GM18873 (cell line): ENCODE results near the gene CLCN5.

Experiments used
- ATAC-seq: cut with Tn5 transposase; IDR thresholded peaks from one replicate; pipeline ENCODE4 v1.9.1; 2021; ENCODE audit warnings: mild to moderate bottlenecking, moderate library complexity, moderate number of reproducible peaks; ENCODE audit not compliant: unreplicated experiment, low FRiP score

CLCN5 gene

DNA sequence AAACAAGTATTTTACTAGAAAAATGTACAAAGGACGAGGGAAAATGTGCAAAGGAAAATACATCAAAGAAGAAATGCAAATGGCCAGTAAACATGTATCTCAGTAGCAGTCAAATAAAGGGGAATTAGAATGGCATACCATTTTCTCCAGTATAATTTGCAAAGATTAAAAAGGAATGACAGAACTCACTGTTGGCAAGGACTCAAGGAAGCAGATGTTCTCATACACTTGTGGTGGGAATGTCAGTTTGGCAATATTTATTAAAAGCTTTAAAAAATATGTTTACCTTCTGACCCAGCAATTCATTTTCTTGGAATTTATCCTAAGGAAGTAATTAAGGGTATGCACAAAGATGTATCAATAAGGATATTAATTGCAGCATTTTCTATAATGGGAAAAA, 7.6 kb downstream of the CLCN5 start:
- no peak for ATAC-seq

DNA sequence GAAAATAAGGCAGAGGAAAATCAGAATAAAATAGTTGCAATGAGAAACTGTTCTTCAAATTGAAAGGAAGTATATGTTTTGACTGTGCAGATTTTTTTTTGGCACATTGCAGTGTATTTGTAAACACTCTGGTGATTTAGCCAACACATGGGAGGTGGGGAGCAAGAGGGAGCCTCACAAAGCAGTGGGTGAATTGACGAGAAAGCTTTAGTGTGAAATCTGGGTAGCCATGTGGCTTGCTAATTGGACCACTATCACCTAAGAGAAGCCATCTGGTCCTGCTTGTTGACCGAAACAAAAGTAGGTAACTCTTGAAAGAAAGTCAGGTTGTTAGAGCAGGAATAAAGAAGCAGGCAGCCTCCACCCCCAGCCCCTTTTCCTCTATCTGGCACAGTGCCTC, 10.4 kb downstream of the CLCN5 start:
- ATAC-seq = no peak

DNA sequence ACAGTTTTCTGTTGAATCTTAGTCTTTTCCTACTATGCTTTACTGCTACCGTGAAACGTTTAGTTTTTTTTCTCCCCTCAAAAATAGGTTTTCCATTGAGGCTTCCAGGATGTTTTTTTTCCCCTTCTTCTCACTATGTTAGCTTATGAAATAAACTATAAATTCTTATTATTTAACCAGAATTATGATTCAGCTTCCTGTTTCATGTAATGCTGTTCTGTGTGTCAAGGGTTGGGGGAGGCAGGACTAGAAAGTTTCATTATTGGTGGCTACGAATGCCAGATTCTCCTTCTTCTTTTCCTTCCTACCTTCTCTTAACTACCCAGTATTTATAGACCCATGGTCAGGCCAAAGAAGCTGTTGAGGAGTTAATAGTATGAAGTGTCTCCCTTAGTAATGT, 11.8 kb downstream of the CLCN5 start:
- ATAC-seq = no peak

DNA sequence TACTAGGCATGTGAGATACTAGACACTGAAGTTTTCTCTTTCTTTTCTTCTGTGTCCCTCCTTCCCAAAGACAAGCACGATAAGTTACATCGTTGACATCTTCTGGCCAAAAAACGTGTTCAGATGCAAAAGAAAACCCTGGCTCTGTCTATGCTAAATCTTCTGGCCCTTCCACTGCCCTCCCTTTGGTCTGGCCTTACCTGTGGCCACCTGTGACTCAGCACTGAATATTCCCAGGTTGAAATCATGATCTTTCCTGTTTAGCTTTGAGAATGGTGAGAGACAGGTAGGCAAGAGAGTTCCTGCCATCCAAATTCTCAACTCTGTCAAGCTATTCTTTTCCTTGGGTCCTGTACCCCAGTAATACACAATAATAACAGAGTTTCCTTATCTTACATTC, 12.3 kb downstream of the CLCN5 start:
- no peak for ATAC-seq

GRCh38 chrX:49947781-49948180, 25.4 kb downstream of the CLCN5 start:
- no peak for ATAC-seq

DNA sequence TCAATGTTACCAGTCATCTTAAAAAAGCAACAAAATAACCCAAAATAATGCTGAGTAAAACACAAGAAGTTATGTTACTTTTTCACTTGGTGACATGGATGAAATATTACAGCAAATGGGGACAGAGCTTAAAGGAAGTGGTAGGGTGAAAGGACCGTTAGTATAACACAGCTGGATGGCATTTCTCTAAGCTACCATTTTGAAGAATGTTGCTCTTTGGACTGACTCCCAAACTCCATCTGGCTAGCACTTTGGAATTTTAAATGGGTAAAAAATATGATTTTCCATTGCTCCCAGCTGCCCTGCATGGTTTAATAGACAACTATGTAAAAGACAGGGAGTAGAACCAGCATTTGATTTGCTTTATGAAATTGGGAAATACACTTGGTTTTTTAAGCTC, 27.6 kb downstream of the CLCN5 start:
- no peak for ATAC-seq

DNA sequence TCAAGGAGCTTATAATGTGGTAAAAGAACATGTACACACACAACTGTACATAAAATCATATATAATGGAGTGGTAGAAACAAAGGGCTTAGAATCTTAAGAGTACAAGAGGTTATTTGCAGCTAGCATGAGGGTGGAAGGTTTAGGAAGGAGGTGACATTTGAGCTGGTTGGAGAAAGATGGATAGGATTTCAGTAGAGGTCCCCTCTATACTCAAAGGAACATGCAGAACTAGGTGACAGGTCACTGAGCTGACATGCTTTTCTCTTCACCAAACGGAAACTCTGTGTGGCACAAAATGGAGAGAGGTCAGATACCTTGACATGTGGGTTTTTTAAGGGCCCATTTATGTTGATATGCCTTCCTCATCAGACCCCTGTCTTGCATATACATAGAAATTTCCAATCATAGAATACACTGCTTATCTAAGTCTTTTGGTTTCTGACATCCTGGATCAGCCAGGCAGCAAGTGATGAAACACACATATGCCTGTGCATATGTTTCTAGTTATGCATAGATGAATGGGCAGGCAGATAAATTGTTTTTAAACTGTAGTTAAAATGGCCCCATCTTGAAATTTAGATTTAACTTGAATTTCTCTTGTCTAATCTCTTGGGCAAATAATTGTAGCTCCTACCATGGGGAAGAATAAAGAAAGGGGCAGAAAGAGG, 29.3 kb downstream of the CLCN5 start:
- ATAC-seq = no peak

- ATAC-seq = no peak
Measured at GRCh38 chrX:49956313-49956712, 33.9 kb downstream of the CLCN5 start.

- no peak for ATAC-seq
Measured at GRCh38 chrX:49958727-49959485, 36.5 kb downstream of the CLCN5 start.

GRCh38 chrX:49959602-49960001, 37.2 kb downstream of the CLCN5 start:
- ATAC-seq = no peak

GRCh38 chrX:49960061-49960460, 37.7 kb downstream of the CLCN5 start:
- no peak for ATAC-seq

DNA sequence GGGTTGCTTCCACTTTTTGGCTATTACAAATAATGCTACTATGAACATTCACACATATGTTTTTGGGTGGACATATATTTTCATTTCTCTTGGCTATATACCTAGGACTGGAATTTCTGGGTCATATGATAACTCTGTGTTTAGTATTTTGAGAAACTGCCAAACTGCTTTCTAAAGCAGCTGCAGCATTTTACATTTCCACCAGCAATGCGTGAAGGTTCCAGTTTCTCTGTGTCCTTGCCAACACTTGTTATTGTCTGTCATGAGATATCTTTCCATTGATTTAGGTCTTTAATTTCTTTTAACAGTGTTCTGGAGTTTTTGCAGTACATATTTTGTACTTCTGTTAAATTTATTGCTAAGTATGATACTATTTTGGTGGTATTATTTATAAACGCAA, 48.3 kb downstream of the CLCN5 start:
- no peak for ATAC-seq

GRCh38 chrX:49972328-49972860, 50.0 kb downstream of the CLCN5 start:
- ATAC-seq = no peak

DNA sequence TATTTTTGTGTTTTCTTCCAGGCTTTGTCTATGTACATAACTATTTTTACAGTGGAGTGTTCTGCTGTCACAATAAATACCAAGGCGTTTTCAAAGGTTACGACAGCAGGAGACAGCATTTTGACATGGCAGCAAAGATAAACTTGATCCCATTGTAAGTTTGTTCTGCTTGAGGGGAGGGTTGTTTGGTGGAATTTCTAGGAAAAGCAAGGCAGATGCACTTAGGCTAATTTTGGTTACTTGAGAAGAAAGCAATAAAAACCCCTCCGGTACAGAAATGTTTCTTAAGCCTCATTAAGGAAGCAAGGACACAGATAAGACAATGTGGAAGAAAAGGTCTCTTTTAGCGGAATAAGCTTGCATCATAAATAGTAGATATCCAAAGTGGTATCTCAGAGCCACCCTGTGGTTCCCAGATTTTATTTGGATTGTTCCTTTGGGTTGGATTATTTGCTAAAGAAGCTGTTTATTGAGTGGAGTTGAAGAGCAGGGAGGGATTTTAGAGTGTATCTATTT, 54.3 kb downstream of the CLCN5 start:
- no peak for ATAC-seq

DNA sequence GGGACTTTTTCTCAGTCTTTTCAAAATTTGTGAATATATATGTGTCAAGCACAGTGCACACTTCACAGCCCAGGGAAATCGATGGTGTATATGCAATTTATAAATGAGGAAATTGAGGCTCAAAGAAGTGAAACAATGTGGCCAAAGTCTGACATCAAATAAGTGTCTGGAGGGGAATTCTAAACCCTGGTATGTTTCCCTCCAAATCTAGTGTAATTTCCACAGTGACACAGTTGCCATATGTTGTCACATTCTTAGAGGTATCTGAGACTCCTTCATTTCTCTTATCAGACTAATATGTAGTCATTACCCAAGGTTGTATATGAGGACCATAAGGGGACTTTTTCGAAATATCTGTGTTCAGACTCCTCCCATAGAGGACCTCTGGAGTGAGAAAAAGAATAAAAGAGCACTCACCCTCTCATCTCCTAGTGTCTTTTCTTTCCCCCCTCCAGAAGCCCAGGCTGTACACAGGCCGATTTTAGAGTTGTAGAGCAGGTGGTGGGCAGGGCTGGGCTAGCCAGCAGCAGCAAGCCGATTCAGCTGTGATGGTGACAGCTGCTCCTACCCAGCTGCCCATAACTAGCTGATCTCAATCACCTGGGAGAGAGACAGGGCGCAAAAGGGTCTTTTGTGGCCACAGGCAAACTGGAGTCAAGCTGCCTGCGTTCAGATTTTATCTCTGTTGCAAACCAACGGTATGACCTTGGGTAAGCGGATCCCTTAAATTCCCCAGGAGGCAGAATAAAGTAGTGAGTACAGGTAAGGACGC, 55.1 kb downstream of the CLCN5 start:
- ATAC-seq = no peak

GRCh38 chrX:49978176-49978575, 55.8 kb downstream of the CLCN5 start:
- ATAC-seq = no peak

GRCh38 chrX:49986058-49986457, 63.7 kb downstream of the CLCN5 start:
- no peak for ATAC-seq

GRCh38 chrX:49987651-49988050, 65.3 kb downstream of the CLCN5 start:
- no peak for ATAC-seq

DNA sequence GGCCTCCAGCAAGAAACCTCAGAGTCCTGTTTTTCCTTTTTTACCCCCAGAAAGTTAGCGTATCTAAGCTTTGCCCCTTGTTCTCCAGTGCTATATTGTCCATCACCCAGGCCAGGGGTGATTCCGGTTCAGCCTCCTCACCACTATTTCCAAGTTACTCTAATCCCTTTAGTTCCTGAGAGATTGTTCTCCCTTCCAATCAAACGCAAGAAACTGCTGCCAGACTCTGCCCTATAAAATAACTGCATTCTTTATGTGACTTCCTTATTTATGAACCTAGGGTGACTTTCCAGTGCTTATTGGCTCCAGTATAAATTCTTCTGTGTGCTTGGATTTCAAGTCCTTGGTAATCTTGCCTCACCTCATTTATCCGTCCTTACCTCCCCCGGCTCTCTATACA, 65.7 kb downstream of the CLCN5 start:
- no peak for ATAC-seq

DNA sequence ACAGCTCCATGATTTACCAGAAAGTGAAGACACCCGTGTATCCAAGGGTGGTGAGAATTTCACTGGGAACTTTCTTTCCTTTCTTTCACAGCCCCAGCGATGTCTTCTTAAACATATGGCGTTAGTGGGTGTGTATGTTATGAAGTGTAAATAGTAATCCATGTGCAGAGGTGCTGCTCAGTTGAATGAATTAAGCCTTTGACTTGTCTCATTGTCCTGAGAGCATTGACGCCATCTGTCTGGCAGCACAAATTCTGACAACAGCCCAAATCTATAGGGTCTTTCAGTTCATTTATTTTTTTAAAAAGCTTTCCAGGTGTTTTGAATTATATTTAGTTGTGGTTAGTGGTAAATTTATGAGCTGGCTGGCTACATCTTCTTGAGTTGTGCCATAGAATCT, 69.4 kb downstream of the CLCN5 start:
- ATAC-seq = no peak

DNA sequence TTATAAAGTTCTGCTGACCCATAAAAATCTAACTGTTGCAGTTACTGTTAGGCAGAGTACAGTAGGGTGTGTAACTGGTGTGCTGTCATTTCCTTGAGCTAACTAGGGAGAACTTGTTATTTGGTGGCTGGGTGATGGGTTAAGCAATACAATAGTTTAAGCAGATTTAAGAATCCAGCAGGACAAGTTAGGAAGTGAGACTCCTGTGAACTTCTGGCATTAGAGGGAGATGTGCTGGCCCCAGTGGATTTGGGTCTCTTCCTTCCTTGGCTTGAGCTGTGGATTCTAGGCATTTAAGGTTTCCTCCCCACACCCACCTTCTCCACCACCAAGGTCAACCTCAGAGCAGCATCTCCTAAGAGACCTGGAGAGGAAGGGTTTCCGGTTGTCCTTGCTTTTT, 70.5 kb downstream of the CLCN5 start:
- ATAC-seq = no peak
